ENCODE measurements around the gene DRAXIN.

DNA sequence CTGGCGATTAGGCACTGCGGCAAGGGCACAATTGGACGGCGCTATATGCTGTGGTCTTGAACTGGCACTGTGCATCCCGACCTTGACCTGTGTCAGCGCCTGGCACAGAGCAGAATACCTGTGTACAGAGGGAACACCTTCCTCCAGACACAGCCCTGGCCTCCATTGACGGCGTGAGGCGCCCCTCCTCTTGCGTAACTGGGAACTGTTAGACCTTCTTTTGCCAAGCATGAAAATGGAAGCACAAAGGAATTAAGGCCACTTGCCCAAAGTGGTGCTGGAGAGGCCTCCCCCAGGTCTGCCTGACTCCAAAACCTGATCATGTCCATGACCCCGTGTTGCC is 37.6 kb downstream of the DRAXIN start:
- TF ChIP-seq, protein P1, sequence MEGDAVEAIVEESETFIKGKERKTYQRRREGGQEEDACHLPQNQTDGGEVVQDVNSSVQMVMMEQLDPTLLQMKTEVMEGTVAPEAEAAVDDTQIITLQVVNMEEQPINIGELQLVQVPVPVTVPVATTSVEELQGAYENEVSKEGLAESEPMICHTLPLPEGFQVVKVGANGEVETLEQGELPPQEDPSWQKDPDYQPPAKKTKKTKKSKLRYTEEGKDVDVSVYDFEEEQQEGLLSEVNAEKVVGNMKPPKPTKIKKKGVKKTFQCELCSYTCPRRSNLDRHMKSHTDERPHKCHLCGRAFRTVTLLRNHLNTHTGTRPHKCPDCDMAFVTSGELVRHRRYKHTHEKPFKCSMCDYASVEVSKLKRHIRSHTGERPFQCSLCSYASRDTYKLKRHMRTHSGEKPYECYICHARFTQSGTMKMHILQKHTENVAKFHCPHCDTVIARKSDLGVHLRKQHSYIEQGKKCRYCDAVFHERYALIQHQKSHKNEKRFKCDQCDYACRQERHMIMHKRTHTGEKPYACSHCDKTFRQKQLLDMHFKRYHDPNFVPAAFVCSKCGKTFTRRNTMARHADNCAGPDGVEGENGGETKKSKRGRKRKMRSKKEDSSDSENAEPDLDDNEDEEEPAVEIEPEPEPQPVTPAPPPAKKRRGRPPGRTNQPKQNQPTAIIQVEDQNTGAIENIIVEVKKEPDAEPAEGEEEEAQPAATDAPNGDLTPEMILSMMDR (IDR thresholded peaks at IDR 0.05; ENCODE audit: extremely low read depth in 1 of 2, insufficient read depth in 1 of 2, low read depth in 1 of 2, low read length in 2 of 2), result no peak
- TF ChIP-seq POLR2A (IDR thresholded peaks at IDR 0.05; ENCODE audit: low read depth, low read length), result no peak
- TF ChIP-seq, protein P2, sequence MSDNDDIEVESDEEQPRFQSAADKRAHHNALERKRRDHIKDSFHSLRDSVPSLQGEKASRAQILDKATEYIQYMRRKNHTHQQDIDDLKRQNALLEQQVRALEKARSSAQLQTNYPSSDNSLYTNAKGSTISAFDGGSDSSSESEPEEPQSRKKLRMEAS (IDR thresholded peaks at IDR 0.05; ENCODE audit: insufficient read depth, insufficient read length), result no peak
- no peak for TF ChIP-seq EZH2 (IDR thresholded peaks at IDR 0.05; ENCODE audit: borderline replicate concordance, low read depth, low read length, severe bottlenecking)
- TF ChIP-seq JUN (IDR thresholded peaks at IDR 0.05; ENCODE audit: borderline replicate concordance, insufficient read depth, insufficient read length, low read depth), result no peak
